ENCODE measurements around the gene OR5A1. TPM values are rescaled to one million over a fixed set of nuclear protein-coding genes. Genes with fewer than 3 reads are reported as not detected.

Gene OR5A1
- total RNA-seq, 6 experiments from 2014 or later: not detected

GRCh38 chr11:59448484-59448883, 12.2 kb downstream of the OR5A1 start:
- no peak overlapping the region for H3K27ac Mint-ChIP-seq
- no peaks in the 10 kb centered on the region for H3K36me3 Mint-ChIP-seq (ENCODE audit: low read depth)
- TF ChIP-seq CTCF (IDR thresholded peaks at IDR 0.05): no peak
- no peaks in the 10 kb centered on the region for H3K4me1 Mint-ChIP-seq (ENCODE audit: low read depth)
- DNase-seq: no peak
- H3K9me3 Mint-ChIP-seq: no peaks in the 10 kb centered on the region
- peaks cover 3% of the 10 kb centered on the region; the same call in 1 of the 2 replicates for H3K27me3 Mint-ChIP-seq (ENCODE audit: insufficient read depth)
- no peak overlapping the region for H3K4me3 Mint-ChIP-seq

GRCh38 chr11:59456661-59457060, 20.4 kb downstream of the OR5A1 start, which contains the start of gene OR4D6:
Gene OR4D6 (plus strand): TSS chr11:59456961. CDS start chr11:59456961, 0 bp downstream.
- TF ChIP-seq CTCF (IDR thresholded peaks at IDR 0.05): no peak
- Mint-ChIP-seq H3K27me3 (ENCODE audit: insufficient read depth) (peaks cover 2% of the 10 kb centered on the region; the same call in 1 of the 2 replicates), H3K9me3 (no peaks in the 10 kb centered on the region)

GRCh38 chr11:59459916-59460315, 23.6 kb downstream of the OR5A1 start:
- no peak for TF ChIP-seq CTCF (IDR thresholded peaks at IDR 0.05)
- Mint-ChIP-seq H3K9me3 (no peaks in the 10 kb centered on the region), H3K27ac (no peak overlapping the region), H3K27me3 (ENCODE audit: insufficient read depth) (peaks cover 2% of the 10 kb centered on the region; the same call in 1 of the 2 replicates), H3K4me3 (no peak overlapping the region), H3K36me3 (ENCODE audit: low read depth) (no peaks in the 10 kb centered on the region), H3K4me1 (ENCODE audit: low read depth) (peaks cover 6% of the 10 kb centered on the region; the same call in 1 of the 2 replicates)
- no peak for DNase-seq

More at GRCh38 chr11:59456661-59457060, 20.4 kb downstream of the OR5A1 start, which contains the start of gene OR4D6:
- H3K27ac Mint-ChIP-seq: no peak within 1 kb of the TSS
- DNase-seq: no peak
- no peaks in the 10 kb centered on the region for H3K4me1 Mint-ChIP-seq (ENCODE audit: low read depth)
- no peaks in the 10 kb centered on the region for H3K36me3 Mint-ChIP-seq (ENCODE audit: low read depth)
- H3K4me3 Mint-ChIP-seq: no peak within 1 kb of the TSS

- no peak for TF ChIP-seq CTCF (IDR thresholded peaks at IDR 0.05)
- H3K27ac Mint-ChIP-seq: no peak overlapping the region
- H3K27me3 Mint-ChIP-seq (ENCODE audit: insufficient read depth): peaks cover 2% of the 10 kb centered on the region; the same call in 1 of the 2 replicates
- H3K4me3 Mint-ChIP-seq: no peak overlapping the region
- no peaks in the 10 kb centered on the region for H3K9me3 Mint-ChIP-seq
- H3K36me3 Mint-ChIP-seq (ENCODE audit: low read depth): no peaks in the 10 kb centered on the region
- H3K4me1 Mint-ChIP-seq (ENCODE audit: low read depth): peaks cover 6% of the 10 kb centered on the region; the same call in 1 of the 2 replicates
- no peak for DNase-seq
These were observed 26.9 kb downstream of the OR5A1 start for GRCh38 chr11:59463190-59463641.

GRCh38 chr11:59473015-59473414, 36.7 kb downstream of the OR5A1 start, which contains the start of gene OR4D10:
Gene OR4D10 (plus strand): TSS chr11:59473315. CDS start chr11:59477430, 4,115 bp downstream.
- no peaks in the 10 kb centered on the region for H3K36me3 Mint-ChIP-seq (ENCODE audit: low read depth)
- no peak for DNase-seq
- H3K27ac Mint-ChIP-seq: no peak within 1 kb of the TSS
- no peak within 1 kb of the TSS for H3K4me3 Mint-ChIP-seq
- H3K4me1 Mint-ChIP-seq (ENCODE audit: low read depth): no peaks in the 10 kb centered on the region
- no peaks in the 10 kb centered on the region for H3K9me3 Mint-ChIP-seq
- H3K27me3 Mint-ChIP-seq (ENCODE audit: insufficient read depth): peaks cover 4% of the 10 kb centered on the region
- TF ChIP-seq CTCF (IDR thresholded peaks at IDR 0.05): no peak

All from HFFc6 (cell line).